GM23338 (cell line): ENCODE measurements around the gene TMEM43. TPM values are rescaled to one million over a fixed set of nuclear protein-coding genes. Genes with fewer than 3 reads are reported as not detected.
"Not testable (repeated sequence)": the region's sequence is repeated elsewhere in the genome, so short reads cannot be mapped to it uniquely, and the experiment has no call there.

ENCODE experiments used
- ATAC-seq: fragments of 200-7000 bp; cut with Tn5 transposase; 3 replicates; pipeline ENCODE4 v1.9.1; 2020
- DNase-seq: peaks from one replicate; pipeline ENCODE4 v3.0.0-alpha.2; 2015; ENCODE audit warnings: low spot score
- H2AFZ ChIP-seq: fragments of 200-600 bp; sonication (generic); 2 replicates; pipeline ENCODE4 v1.8.0; 2016; ENCODE audit warnings: antibody characterized with exemption, mild to moderate bottlenecking, moderate library complexity
- H3F3A ChIP-seq: fragments of 200-600 bp; sonication (generic); replicated peaks from 2 replicates; pipeline ENCODE4 v1.8.0; 2017; ENCODE audit warnings: antibody characterized with exemption, mixed run types, low read depth
- H3K27ac ChIP-seq: fragments of 200-600 bp; sonication (generic); 2 replicates; pipeline ENCODE4 v1.6.1; 2016; ENCODE audit warnings: low read depth
- H3K27me3 ChIP-seq: fragments of 200-600 bp; sonication (generic); 2 replicates; pipeline ENCODE4 v1.8.0; 2016; ENCODE audit warnings: mild to moderate bottlenecking, mixed run types, moderate library complexity; ENCODE audit not compliant: insufficient read depth
- H3K36me3 ChIP-seq: fragments of 200-600 bp; sonication (generic); 2 replicates; pipeline ENCODE4 v1.8.0; 2016; ENCODE audit warnings: mild to moderate bottlenecking; ENCODE audit not compliant: insufficient read depth
- H3K4me1 ChIP-seq: fragments of 200-600 bp; sonication (generic); 2 replicates; pipeline ENCODE4 v1.8.0; 2016; ENCODE audit warnings: mild to moderate bottlenecking, moderate library complexity; ENCODE audit not compliant: insufficient read depth
- H3K4me2 ChIP-seq: fragments of 200-600 bp; sonication (generic); 2 replicates; pipeline ENCODE4 v1.7.1; 2017; ENCODE audit warnings: mixed run types
- H3K4me3 ChIP-seq: fragments of 200-600 bp; sonication (generic); 2 replicates; pipeline ENCODE4 v1.6.1; 2016; ENCODE audit warnings: mixed run types
- H3K79me2 ChIP-seq: fragments of 200-600 bp; sonication (generic); replicated peaks from 2 replicates; pipeline ENCODE4 v1.8.0; 2017; ENCODE audit warnings: mild to moderate bottlenecking; ENCODE audit not compliant: insufficient read depth
- H3K9me2 ChIP-seq: fragments of 200-600 bp; sonication (generic); 2 replicates; pipeline ENCODE4 v1.8.0; 2017; ENCODE audit not compliant: insufficient read depth
- H4K20me1 ChIP-seq: fragments of 200-600 bp; sonication (generic); replicated peaks from 2 replicates; pipeline ENCODE4 v1.8.0; 2017; ENCODE audit warnings: mild to moderate bottlenecking; ENCODE audit not compliant: insufficient read depth
- H3K27ac Mint-ChIP-seq: 2 replicates; pipeline ENCODE4 v1.8.0; 2020; ENCODE audit warnings: inconsistent platforms, mild to moderate bottlenecking, moderate library complexity, mixed read lengths
- H3K27me3 Mint-ChIP-seq: 3 replicates; pipeline ENCODE4 v1.8.0; 2022; ENCODE audit warnings: low read depth, mild to moderate bottlenecking, moderate library complexity, mixed read lengths, inconsistent platforms; ENCODE audit not compliant: insufficient read depth, poor library complexity
- H3K36me3 Mint-ChIP-seq: 3 replicates; pipeline ENCODE4 v1.8.0; 2021; ENCODE audit warnings: low read depth, mild to moderate bottlenecking, inconsistent platforms, moderate library complexity, mixed read lengths
- H3K4me1 Mint-ChIP-seq: 3 replicates; pipeline ENCODE4 v1.8.0; 2020; ENCODE audit warnings: mild to moderate bottlenecking, inconsistent platforms, mixed read lengths
- H3K4me3 Mint-ChIP-seq: 3 replicates; pipeline ENCODE4 v1.8.0; 2021; ENCODE audit warnings: moderate library complexity, mild to moderate bottlenecking, inconsistent platforms, mixed read lengths
- H3K9me3 Mint-ChIP-seq: 3 replicates; pipeline ENCODE4 v1.8.0; 2020; ENCODE audit warnings: moderate library complexity, mild to moderate bottlenecking, inconsistent platforms, mixed read lengths
- CREB1 ChIP-seq: fragments of 250-450 bp; sonication (Bioruptor Pico); IDR thresholded peaks from 2 replicates; pipeline ENCODE4 v1.5.0; 2020; ENCODE audit warnings: low read depth, mild to moderate bottlenecking, moderate library complexity
- JUNB ChIP-seq: IDR thresholded peaks from one replicate; pipeline ENCODE4 v1.6.1; 2016; ENCODE audit warnings: antibody characterized with exemption; ENCODE audit not compliant: unreplicated experiment
- NANOG ChIP-seq: IDR thresholded peaks from 2 replicates; pipeline ENCODE4 v1.6.1; 2016; ENCODE audit warnings: antibody characterized with exemption, borderline replicate concordance
- POLR2AphosphoS5 ChIP-seq: IDR thresholded peaks from 2 replicates; pipeline ENCODE4 v1.6.1; 2016; ENCODE audit warnings: antibody characterized with exemption, low read depth
- STAT1 ChIP-seq: IDR thresholded peaks from one replicate; pipeline ENCODE4 v1.6.1; 2016; ENCODE audit warnings: antibody characterized with exemption; ENCODE audit not compliant: unreplicated experiment
- ZNF114 ChIP-seq: fragments of 250-450 bp; sonication (Bioruptor Pico); IDR thresholded peaks from 2 replicates; pipeline ENCODE4 v1.5.0; 2020; ENCODE audit warnings: mild to moderate bottlenecking, moderate library complexity
- long read RNA-seq: library from polyadenylated mRNA; unstranded; transcript quantifications from one replicate; pipeline ENCODE4 v2.0.0, GENCODE V29; 2020; ENCODE audit not compliant: unreplicated experiment
- polyA plus RNA-seq: library from polyadenylated mRNA; unstranded; fragments of >200 nt; fragmentation: Nextera tagmentation; extraction: Ambion mirVana; gene quantifications from 2 replicates; pipeline ENCODE4 v1.2.1, GENCODE V29; 2016
- total RNA-seq: library from RNA; depleted of rRNA; stranded (reverse); fragments of >200 nt; shearing (Covaris generic); gene quantifications from 2 replicates; pipeline ENCODE4 v1.2.3, GENCODE V29; 2014; rRNA removed
- TF ChIP-seq, protein P1 (sequence below): IDR thresholded peaks from 2 replicates; pipeline ENCODE4 v1.6.1; 2016; ENCODE audit warnings: antibody characterized with exemption
- TF ChIP-seq, protein P2 (sequence below): fragments of 250-450 bp; sonication (Bioruptor Pico); IDR thresholded peaks from 2 replicates; pipeline ENCODE4 v1.5.0; 2020; ENCODE audit warnings: mild to moderate bottlenecking, moderate library complexity

TMEM43 gene, protein sequence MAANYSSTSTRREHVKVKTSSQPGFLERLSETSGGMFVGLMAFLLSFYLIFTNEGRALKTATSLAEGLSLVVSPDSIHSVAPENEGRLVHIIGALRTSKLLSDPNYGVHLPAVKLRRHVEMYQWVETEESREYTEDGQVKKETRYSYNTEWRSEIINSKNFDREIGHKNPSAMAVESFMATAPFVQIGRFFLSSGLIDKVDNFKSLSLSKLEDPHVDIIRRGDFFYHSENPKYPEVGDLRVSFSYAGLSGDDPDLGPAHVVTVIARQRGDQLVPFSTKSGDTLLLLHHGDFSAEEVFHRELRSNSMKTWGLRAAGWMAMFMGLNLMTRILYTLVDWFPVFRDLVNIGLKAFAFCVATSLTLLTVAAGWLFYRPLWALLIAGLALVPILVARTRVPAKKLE
- 27.6 and 34.7 TPM in 2 replicates for total RNA-seq
- 14.8 and 15.9 TPM in 2 replicates for polyA plus RNA-seq
- long read RNA-seq, transcript TMEM43-201 (12 exons, 3,341 nt): major isoform, 11 of 13 reads
- long read RNA-seq, partial matches to known transcripts: 1 of 13 reads
- long read RNA-seq, other reads (novel, unspliced or antisense): 1 of 13 reads

DNA sequence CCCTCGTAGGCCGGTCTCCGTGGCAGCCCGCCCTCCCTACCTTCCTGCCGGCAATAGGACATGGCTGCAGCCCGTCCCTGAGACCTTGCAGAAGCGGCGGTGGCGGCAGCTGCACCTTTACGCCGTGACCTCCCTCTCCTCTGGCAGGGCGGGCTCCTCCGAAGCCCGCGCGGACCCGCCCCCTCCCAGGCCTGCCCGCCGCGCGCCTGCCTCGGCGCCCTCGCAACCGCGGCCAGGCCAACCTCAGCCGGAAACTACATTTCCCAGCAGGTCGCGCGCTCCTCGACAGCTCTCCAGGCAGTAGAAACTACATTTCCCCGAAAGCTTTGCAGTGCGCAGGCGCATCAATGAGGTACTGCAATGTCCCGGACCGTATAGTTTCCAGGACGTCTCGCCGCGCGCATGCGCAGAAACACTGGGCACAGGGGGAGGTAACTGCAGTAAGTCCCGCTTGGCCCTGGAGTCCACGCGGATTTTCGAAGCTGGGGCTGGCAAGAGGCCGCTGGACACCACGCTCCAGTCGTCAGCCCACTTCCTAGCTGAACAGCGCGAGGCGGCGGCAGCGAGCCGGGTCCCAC is at the start of gene TMEM43, which contains the start of gene CHCHD4:
TMEM43 (plus strand) TSS at position 438 of the 578 bp plus-strand sequence. CDS start 142 bp downstream, outside the sequence.
CHCHD4 (minus strand) TSS at position 256 of the 578 bp plus-strand sequence; CDS start at position 62, 194 bp downstream.
- DNase-seq (peak; percentile 99), ATAC-seq (peak; percentile 85)
- H3K4me1 Mint-ChIP-seq: peaks cover 34% of the 10 kb centered on the region
- Histone ChIP-seq H3K27me3 (no peaks in the 10 kb centered on the region), H3K36me3 (no peaks in the 10 kb centered on the region; the same call in 1 of the 2 replicates), H3K4me2 (peak within 1 kb of the TSS; percentile 98), H2AFZ (peak within 1 kb of the TSS; percentile 92), H3K4me3 (peak within 1 kb of the TSS; percentile 97), H4K20me1 (peaks cover 8% of the 10 kb centered on the region; the same call in 1 of the 2 replicates), H3K9me2 (no peaks in the 10 kb centered on the region), H3F3A (no peaks in the 10 kb centered on the region), H3K4me1 (peaks cover 19% of the 10 kb centered on the region), H3K27ac (peak within 1 kb of the TSS; percentile 27; the same call in 1 of the 2 replicates), H3K79me2 (peaks cover 56% of the 10 kb centered on the region)
- H3K27ac Mint-ChIP-seq: peak within 1 kb of the TSS; percentile 93
- peaks cover 49% of the 10 kb centered on the region for H3K36me3 Mint-ChIP-seq
- peak within 1 kb of the TSS; percentile 98 for H3K4me3 Mint-ChIP-seq
- TF ChIP-seq POLR2AphosphoS5 (peak; percentile 73), STAT1 (no peak), ZNF114 (CRISPR knock-in tag) (no peak), CREB1 (CRISPR knock-in tag) (peak; percentile 71), JUNB (no peak), NANOG (no peak)
- TF ChIP-seq, protein P1, sequence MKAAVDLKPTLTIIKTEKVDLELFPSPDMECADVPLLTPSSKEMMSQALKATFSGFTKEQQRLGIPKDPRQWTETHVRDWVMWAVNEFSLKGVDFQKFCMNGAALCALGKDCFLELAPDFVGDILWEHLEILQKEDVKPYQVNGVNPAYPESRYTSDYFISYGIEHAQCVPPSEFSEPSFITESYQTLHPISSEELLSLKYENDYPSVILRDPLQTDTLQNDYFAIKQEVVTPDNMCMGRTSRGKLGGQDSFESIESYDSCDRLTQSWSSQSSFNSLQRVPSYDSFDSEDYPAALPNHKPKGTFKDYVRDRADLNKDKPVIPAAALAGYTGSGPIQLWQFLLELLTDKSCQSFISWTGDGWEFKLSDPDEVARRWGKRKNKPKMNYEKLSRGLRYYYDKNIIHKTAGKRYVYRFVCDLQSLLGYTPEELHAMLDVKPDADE: peak; percentile 98
- peaks cover 22% of the 10 kb centered on the region for H3K27me3 Mint-ChIP-seq
- peaks cover 9% of the 10 kb centered on the region for H3K9me3 Mint-ChIP-seq

DNA sequence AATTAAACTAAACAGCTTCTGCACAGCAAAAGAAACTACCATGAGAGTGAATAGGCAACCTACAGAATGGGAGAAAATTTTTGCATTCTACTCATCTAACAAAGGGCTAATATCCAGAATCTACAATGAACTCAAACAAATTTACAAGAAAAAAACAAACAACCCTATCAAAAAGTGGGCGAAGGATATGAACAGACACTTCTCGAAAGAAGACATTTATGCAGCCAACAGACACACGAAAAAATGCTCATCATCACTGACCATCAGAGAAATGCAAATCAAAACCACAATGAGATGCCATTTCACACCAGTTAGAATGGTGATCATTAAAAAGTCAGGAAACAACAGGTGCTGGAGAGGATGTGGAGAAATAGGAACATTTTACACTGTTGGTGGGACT is 49.6 kb upstream of the TMEM43 start:
- not testable (repeated sequence) for H3K4me3 ChIP-seq, H2AFZ ChIP-seq, H4K20me1 ChIP-seq, H3K36me3 Mint-ChIP-seq, H3K27me3 ChIP-seq, H3K4me2 ChIP-seq, ATAC-seq, H3F3A ChIP-seq, H3K36me3 ChIP-seq, H3K27ac Mint-ChIP-seq, H3K27ac ChIP-seq, DNase-seq, H3K4me1 ChIP-seq, H3K4me3 Mint-ChIP-seq, H3K27me3 Mint-ChIP-seq, H3K79me2 ChIP-seq, H3K4me1 Mint-ChIP-seq, H3K9me2 ChIP-seq
- peaks cover 54% of the 10 kb centered on the region for H3K9me3 Mint-ChIP-seq

DNA sequence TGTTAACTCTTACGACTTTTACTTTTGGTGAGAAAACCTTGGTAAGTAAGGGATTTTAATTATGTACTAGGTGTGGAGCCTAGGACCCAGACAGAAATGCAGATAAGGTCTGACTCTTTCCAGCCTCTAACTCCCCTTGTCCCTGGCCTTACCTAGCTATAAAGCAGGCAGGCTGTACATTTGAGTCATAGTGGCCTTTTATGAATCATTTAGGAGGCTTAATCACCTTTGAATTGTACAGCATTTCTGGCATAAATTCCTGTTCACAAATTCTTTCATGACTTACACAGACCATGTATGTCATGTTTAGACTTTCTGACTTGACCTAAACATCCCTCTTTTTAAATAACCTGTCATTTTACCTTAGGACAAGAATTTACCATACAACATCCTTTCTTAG is 47.5 kb upstream of the TMEM43 start:
- H3K4me1 ChIP-seq: no peaks in the 10 kb centered on the region
- no peaks in the 10 kb centered on the region for H3K27me3 ChIP-seq
- H3K9me2 ChIP-seq: 0 out of 2 replicates have a peak, but pooled peaks cover 6% of the 10 kb centered on the region
- no peak overlapping the region for H2AFZ ChIP-seq
- Mint-ChIP-seq H3K27me3 (no peaks in the 10 kb centered on the region), H3K27ac (no peak overlapping the region), H3K9me3 (peaks cover 50% of the 10 kb centered on the region), H3K4me3 (no peak overlapping the region), H3K36me3 (peaks cover 3% of the 10 kb centered on the region; the same call in 1 of the 3 replicates), H3K4me1 (no peaks in the 10 kb centered on the region)
- no peak overlapping the region for H3K27ac ChIP-seq
- no peaks in the 10 kb centered on the region for H3F3A ChIP-seq
- H3K79me2 ChIP-seq: no peaks in the 10 kb centered on the region
- no peak overlapping the region for H3K4me2 ChIP-seq
- ATAC-seq (no peak), DNase-seq (no peak)
- no peak overlapping the region for H3K4me3 ChIP-seq
- peaks cover 7% of the 10 kb centered on the region; the same call in 1 of the 2 replicates for H3K36me3 ChIP-seq
- H4K20me1 ChIP-seq: no peaks in the 10 kb centered on the region
- TF ChIP-seq, protein P2, sequence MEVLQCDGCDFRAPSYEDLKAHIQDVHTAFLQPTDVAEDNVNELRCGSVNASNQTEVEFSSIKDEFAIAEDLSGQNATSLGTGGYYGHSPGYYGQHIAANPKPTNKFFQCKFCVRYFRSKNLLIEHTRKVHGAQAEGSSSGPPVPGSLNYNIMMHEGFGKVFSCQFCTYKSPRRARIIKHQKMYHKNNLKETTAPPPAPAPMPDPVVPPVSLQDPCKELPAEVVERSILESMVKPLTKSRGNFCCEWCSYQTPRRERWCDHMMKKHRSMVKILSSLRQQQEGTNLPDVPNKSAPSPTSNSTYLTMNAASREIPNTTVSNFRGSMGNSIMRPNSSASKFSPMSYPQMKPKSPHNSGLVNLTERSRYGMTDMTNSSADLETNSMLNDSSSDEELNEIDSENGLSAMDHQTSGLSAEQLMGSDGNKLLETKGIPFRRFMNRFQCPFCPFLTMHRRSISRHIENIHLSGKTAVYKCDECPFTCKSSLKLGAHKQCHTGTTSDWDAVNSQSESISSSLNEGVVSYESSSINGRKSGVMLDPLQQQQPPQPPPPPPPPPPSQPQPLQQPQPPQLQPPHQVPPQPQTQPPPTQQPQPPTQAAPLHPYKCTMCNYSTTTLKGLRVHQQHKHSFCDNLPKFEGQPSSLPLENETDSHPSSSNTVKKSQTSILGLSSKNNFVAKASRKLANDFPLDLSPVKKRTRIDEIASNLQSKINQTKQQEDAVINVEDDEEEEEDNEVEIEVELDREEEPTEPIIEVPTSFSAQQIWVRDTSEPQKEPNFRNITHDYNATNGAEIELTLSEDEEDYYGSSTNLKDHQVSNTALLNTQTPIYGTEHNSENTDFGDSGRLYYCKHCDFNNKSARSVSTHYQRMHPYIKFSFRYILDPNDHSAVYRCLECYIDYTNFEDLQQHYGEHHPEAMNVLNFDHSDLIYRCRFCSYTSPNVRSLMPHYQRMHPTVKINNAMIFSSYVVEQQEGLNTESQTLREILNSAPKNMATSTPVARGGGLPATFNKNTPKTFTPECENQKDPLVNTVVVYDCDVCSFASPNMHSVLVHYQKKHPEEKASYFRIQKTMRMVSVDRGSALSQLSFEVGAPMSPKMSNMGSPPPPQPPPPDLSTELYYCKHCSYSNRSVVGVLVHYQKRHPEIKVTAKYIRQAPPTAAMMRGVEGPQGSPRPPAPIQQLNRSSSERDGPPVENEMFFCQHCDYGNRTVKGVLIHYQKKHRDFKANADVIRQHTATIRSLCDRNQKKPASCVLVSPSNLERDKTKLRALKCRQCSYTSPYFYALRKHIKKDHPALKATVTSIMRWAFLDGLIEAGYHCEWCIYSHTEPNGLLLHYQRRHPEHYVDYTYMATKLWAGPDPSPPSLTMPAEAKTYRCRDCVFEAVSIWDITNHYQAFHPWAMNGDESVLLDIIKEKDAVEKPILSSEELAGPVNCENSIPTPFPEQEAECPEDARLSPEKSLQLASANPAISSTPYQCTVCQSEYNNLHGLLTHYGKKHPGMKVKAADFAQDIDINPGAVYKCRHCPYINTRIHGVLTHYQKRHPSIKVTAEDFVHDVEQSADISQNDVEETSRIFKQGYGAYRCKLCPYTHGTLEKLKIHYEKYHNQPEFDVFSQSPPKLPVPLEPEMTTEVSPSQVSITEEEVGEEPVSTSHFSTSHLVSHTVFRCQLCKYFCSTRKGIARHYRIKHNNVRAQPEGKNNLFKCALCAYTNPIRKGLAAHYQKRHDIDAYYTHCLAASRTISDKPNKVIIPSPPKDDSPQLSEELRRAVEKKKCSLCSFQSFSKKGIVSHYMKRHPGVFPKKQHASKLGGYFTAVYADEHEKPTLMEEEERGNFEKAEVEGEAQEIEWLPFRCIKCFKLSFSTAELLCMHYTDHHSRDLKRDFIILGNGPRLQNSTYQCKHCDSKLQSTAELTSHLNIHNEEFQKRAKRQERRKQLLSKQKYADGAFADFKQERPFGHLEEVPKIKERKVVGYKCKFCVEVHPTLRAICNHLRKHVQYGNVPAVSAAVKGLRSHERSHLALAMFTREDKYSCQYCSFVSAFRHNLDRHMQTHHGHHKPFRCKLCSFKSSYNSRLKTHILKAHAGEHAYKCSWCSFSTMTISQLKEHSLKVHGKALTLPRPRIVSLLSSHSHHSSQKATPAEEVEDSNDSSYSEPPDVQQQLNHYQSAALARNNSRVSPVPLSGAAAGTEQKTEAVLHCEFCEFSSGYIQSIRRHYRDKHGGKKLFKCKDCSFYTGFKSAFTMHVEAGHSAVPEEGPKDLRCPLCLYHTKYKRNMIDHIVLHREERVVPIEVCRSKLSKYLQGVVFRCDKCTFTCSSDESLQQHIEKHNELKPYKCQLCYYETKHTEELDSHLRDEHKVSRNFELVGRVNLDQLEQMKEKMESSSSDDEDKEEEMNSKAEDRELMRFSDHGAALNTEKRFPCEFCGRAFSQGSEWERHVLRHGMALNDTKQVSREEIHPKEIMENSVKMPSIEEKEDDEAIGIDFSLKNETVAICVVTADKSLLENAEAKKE (CRISPR knock-in tag): no peak
